Epithelial cell of esophagus (primary cell): ENCODE data around the gene MED27.
A peak's percentile ranks its signal among the peaks of the same experiment; 100 is the strongest.

Experiments
- DNase-seq: peaks from one replicate; pipeline ENCODE4 v3.0.0; 2010; ENCODE audit warnings: low read depth
- H3K4me3 ChIP-seq: 2 replicates; pipeline ENCODE4 v1.5.1; 2011; ENCODE audit warnings: mild to moderate bottlenecking, low read length, control low read depth
- TF ChIP-seq, protein P1 (sequence below): IDR thresholded peaks from 2 replicates; pipeline ENCODE4 v1.5.1; 2011; ENCODE audit warnings: low read depth, mild to moderate bottlenecking, low read length, control low read depth, inconsistent platforms; ENCODE audit not compliant: insufficient read depth; ENCODE audit errors: missing control alignments

The MED27 gene

GRCh38 chr9:131817073-131817472 is 262.6 kb downstream of the MED27 start:
- TF ChIP-seq, protein P1, sequence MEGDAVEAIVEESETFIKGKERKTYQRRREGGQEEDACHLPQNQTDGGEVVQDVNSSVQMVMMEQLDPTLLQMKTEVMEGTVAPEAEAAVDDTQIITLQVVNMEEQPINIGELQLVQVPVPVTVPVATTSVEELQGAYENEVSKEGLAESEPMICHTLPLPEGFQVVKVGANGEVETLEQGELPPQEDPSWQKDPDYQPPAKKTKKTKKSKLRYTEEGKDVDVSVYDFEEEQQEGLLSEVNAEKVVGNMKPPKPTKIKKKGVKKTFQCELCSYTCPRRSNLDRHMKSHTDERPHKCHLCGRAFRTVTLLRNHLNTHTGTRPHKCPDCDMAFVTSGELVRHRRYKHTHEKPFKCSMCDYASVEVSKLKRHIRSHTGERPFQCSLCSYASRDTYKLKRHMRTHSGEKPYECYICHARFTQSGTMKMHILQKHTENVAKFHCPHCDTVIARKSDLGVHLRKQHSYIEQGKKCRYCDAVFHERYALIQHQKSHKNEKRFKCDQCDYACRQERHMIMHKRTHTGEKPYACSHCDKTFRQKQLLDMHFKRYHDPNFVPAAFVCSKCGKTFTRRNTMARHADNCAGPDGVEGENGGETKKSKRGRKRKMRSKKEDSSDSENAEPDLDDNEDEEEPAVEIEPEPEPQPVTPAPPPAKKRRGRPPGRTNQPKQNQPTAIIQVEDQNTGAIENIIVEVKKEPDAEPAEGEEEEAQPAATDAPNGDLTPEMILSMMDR = no peak
- DNase-seq = no peak
- no peak overlapping the region for H3K4me3 ChIP-seq

DNA sequence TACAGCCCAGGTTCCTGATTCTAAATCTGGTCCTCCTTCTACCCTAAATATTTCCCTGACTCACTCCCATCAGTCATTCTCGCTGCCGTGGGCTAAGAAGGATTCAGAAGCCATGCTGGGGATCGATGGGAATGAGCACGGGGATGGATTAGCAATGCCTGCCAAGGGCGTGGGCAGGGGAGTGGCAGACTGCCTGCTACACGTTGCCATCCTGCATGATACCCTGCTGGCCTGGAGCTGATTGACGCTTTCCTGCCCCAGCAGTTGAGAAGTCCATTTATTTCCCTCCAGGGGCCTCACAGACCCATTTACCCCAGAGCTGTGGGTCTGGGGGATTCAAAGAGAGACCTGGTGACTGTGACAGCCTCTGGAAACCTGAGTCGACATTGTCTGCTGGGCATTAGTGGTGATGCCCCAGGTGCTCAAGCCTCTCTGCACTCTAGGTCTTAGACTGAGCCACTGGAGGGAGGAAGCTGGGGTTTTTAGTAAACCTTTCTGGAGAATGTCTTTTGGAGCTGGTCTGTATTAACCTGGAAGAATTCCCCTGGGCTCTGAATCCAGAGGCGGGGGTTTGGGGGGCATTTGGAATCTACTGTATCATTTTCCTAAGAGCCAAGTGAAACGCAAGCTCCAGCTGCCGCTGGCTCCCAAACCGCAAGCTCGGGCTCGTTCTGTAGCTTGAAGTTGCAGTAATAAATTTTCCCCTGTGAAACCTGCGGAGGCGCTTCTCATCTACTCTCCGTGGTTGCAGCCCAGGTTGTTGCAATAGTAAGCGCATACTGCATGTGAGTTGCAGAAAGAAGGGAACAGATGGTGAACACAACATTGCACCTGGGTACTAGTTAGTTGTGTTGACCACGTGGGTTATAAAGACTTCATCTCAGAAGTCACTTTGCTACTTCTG is 263.4 kb downstream of the MED27 start:
- TF ChIP-seq, protein P1 = peak; percentile 19
- peak; percentile 32 for DNase-seq
- no peak overlapping the region for H3K4me3 ChIP-seq

DNA sequence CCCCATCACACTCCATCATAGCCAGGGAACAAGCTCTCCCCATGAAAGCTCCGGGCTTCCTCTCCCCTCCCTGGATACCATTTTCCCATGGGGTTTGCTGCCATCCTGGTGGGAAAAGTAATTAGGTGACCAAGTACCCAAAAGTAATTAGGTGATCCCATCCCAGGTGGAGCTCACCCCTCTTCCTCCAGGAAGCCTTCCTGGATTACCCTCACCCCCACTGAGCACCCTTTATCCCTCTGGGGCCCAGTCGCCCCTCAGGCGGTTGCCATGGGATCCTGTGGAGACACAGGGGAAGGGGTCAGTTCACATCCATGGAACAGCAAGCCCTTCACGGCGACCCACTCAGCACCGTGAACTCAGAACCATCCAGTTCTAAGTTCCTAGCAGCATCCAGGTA is 265.0 kb downstream of the MED27 start:
- no peak overlapping the region for H3K4me3 ChIP-seq
- DNase-seq = no peak
- TF ChIP-seq, protein P1 = no peak

- no peak overlapping the region for H3K4me3 ChIP-seq
- DNase-seq = no peak
- TF ChIP-seq, protein P1 = no peak
These were observed 266.6 kb downstream of the MED27 start for GRCh38 chr9:131813116-131813515.

DNA sequence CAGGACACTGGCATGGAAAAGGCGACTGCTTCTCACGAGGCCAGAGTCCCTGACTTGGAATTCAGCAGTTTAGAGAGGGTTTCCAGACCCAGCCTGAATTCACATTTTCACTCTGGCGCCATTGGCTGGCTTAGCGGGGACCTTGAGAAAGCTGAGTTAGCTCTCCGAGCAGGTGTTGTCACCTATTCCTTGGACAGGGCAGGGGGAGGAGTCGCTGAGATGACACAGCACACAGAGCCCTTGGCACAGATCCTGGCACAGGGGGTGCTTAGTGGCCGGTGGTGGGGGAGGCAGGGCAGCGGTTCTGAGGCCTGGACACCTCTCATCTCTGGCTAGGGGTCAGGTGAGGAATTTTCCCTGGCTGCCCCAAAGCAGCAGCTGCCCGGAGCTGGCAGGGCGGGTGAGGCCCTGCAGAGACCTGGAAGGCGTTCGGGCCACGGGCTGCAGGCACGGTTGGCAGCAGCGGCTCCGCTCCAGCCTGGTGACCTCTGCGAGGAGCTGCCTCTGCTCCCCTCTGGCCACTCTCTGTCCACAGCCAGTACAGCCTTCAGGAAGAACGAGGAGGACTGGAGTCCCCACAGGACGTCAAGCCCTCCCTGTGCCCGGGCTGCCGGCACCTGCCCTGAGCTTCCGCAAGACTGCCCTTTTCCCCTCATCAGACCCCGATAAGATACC is 267.4 kb downstream of the MED27 start:
- no peak for DNase-seq
- TF ChIP-seq, protein P1 = no peak

DNA sequence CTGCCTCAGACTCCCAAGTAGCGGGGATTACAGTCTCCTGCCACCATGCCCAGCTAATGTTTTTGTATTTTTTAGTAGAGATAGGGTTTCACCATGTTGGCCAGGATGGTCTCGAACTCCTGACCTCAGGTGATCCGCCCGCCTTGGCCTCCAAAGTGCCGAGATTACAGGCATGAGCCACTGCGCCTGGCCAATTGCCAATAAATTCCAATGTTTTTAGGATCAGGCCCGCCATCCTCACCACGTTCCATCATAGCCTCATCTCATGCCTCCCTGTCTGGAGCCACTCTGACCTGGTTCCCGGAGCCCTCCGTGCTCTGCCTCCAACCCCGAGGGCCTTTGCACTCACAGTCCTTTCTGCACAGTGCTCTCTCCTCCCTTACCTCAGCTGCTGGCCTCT is 268.3 kb downstream of the MED27 start:
- no peak for DNase-seq
- TF ChIP-seq, protein P1 = no peak
- H3K4me3 ChIP-seq = no peak overlapping the region

More for the DNA sequence above, 267.4 kb downstream of the MED27 start:
- H3K4me3 ChIP-seq = no peak overlapping the region
